ENCODE measurements around the gene SLC22A31.
"Not testable (repeated sequence)": the region's sequence is repeated elsewhere in the genome, so short reads cannot be mapped to it uniquely, and the experiment has no call there.

Gene SLC22A31

GRCh38 chr16:89200124-89200849, at the start of gene SLC22A31:
TSS of gene SLC22A31 (minus strand) at chr16:89200537. CDS start at chr16:89200501, 36 bp downstream.
- no peak for FAIRE-seq

- no peak for FAIRE-seq
Measured at GRCh38 chr16:89248196-89248982, 48.1 kb upstream of the SLC22A31 start.

GRCh38 chr16:89247734-89248075, 47.4 kb upstream of the SLC22A31 start:
- FAIRE-seq: not testable (repeated sequence)

GRCh38 chr16:89246903-89247733, 46.8 kb upstream of the SLC22A31 start:
- no peak for FAIRE-seq

DNA sequence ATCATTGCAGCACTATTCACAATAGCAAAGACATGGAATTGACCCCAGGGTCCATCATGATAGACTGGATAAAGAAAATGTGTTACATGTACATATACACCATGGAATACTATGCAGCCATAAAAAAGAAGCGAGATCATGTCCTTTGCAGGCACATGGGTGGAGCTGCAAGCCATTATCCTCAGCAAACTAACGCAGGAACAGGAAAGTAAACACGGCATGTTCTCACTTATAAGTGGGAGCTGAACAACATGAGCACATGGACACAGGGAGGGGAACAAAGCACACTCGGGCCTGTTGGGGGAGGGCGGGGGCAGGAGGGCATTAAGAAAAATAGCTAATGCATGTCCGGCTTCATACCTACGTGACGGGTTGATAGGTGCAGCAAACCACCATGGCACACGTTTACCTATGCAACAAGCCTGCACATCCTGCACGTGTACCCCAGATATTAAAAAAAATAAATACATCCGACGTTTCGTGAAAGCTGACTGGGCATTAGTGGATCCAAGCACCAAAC, 46.1 kb upstream of the SLC22A31 start:
- FAIRE-seq: no peak

DNA sequence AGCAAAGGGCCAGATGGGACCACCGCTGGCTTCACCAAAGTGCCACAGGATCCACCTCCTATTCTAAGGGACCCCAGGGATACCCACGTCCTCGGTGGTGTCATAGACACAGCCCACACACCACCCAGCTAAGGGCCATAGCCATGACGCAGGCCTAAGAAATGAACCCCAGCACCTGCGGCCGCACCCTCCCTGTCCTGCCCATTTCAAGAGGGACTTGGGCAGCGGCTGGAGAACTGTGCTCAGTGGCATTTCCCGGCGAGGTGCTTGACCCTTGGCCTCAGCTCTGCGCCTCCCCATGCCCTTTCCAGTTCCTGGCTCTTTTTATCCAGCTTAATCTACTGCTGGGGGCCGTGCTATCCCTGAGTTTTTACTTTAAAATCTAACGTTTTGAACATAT, 44.4 kb upstream of the SLC22A31 start:
- no peak for FAIRE-seq

- FAIRE-seq: not testable (repeated sequence)
Measured at GRCh38 chr16:89244264-89244663, 43.9 kb upstream of the SLC22A31 start.

DNA sequence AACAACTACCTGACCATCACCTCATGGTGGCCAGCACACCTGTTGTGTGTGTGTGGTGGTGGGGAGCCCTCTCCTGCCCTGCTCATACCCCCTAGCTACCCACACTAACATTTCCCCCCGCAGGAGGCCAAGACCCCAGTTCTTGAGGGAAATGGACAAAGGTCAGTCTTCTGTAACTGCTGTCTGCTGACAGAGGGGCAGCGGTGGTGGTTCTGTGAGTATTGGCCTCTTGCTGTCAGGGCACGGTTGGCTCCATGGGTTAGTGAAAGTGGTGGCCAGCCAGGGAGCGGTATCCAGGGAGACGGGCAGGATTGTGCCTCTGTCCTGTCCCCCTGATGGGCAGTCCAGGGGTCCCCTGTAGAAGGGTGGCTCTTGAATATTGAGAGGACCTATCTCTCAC, 43.3 kb upstream of the SLC22A31 start:
- FAIRE-seq: no peak

GRCh38 chr16:89242795-89243200, 42.5 kb upstream of the SLC22A31 start:
- no peak for FAIRE-seq

DNA sequence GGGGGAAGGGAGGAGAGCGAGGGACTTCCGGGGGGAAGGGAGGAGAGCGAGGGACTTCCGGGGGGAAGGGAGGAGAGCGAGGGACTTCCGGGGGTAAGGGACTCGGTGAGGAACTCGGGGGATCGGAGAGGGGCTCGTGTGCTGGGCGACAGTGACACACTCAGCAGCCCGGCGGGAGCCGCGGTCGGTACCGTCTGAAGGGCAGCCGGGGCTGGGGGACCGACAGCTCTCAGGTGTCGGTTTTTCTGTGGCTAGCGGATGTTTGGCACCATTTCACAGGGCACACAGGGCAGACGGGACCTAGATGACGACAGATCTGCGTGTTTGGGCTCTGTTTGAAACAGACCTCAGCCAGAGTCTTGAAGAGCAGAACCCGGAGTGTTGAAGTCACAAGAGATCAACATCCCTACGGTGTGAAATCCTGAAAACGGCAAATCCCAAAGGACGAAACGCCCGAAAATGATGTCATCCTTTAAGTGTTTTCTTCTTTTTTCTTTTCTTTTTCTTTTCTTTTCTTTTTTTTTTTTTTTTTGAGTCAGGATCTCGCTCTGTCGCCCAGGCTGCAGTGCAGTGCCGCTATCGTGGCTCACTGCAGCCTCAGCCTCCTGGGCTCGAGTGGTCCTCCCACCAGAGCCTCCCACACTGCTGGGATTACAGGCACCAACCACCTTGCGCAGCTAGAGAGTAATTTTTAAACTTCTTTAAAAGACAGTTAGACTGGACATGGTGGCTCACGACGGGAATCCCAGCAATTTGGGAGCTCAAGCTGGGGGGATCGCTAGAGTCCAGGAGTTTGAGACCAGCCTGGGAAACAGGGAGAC, 41.1 kb upstream of the SLC22A31 start:
- FAIRE-seq: no peak

- no peak for FAIRE-seq
Measured at GRCh38 chr16:89237733-89238132, 37.4 kb upstream of the SLC22A31 start.

- FAIRE-seq: no peak
Measured at GRCh38 chr16:89233678-89234490, 33.5 kb upstream of the SLC22A31 start.

DNA sequence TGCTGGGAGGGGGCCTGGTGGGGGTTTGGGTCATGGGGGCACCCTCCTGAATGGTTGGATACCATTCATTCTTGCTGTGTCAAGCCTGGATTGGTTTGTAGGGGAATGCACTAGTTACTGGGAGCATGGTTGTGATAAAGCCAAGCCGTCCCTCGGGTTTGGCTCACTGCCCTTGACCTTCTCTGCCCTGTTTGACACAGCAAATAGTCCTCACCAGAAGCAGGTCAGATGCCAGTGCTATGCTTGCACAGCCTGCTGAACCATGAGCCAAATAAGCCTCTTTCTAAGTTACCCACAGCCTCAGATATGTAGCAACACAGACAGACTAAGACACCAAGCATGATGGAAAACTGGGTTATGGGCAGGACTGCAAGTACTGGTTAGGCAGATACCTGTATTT, 31.8 kb upstream of the SLC22A31 start:
- no peak for FAIRE-seq

- FAIRE-seq: no peak
Measured at GRCh38 chr16:89230255-89230654, 29.9 kb upstream of the SLC22A31 start.

DNA sequence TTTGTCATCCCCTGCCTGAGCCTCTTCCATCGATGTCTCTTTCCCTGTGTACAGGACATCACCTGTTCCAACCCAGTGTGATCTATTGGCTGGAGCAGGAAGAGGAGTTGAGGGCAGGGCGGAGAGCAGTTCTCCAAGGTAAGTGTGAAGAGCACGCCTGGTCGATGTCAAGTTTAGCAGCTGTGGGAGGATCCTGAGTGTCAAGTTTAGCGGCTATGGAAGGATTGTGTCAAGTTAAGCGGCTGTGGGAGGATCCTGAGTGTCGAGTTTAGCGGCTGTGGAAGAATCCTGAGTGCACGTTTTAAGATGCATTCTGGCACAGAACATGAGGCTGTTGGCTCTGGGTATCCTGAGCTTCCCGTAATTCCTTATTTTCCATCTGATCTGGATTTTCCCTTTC, 24.3 kb upstream of the SLC22A31 start:
- FAIRE-seq: no peak

GRCh38 chr16:89222931-89223330, 22.6 kb upstream of the SLC22A31 start:
- FAIRE-seq: no peak

- no peak for FAIRE-seq
Measured at GRCh38 chr16:89221604-89222003, 21.3 kb upstream of the SLC22A31 start.

GRCh38 chr16:89219365-89219764, 19.0 kb upstream of the SLC22A31 start:
- FAIRE-seq: no peak

- FAIRE-seq: no peak
Measured at GRCh38 chr16:89217388-89218191, 17.3 kb upstream of the SLC22A31 start, which contains the start of gene ZNF778. TSS of gene ZNF778 (plus strand) at chr16:89217703. CDS start at chr16:89221128, 3,425 bp downstream.

- no peak for FAIRE-seq
Measured at GRCh38 chr16:89217138-89217387, 16.7 kb upstream of the SLC22A31 start.
